Calu3 (cell line): ENCODE results near the gene PROCR. TPM values are rescaled to one million over a fixed set of nuclear protein-coding genes. Genes with fewer than 3 reads are reported as not detected.
"Not testable (repeated sequence)": the region's sequence is repeated elsewhere in the genome, so short reads cannot be mapped to it uniquely, and the experiment has no call there.

Experiments used
- BruUV-seq: library from RNA; stranded (reverse); fragments of 400-500 nt; replicated peaks from 2 replicates; lab custom pipeline; 2021; lab: Mats Ljungman, UMichigan
- CTCF ChIA-PET: fragments of 300-600 bp; sonication (Branson Sonifier 250); formaldehyde crosslinking; loops from one replicate; lab custom pipeline; 2022; ENCODE audit warnings: antibody characterized with exemption; lab: Charles Lee
- DNase-seq: peaks from one replicate; pipeline ENCODE4 v3.0.0; 2022
- H3K27ac Mint-ChIP-seq: one replicate; pipeline ENCODE4 v1.8.0; 2022; ENCODE audit warnings: mixed read lengths; ENCODE audit not compliant: unreplicated experiment
- H3K27me3 Mint-ChIP-seq: one replicate; pipeline ENCODE4 v1.8.0; 2022; ENCODE audit warnings: mixed read lengths; ENCODE audit not compliant: unreplicated experiment
- H3K36me3 Mint-ChIP-seq: one replicate; pipeline ENCODE4 v1.8.0; 2022; ENCODE audit warnings: mild to moderate bottlenecking, moderate library complexity, mixed read lengths; ENCODE audit not compliant: insufficient read depth, unreplicated experiment
- H3K4me1 Mint-ChIP-seq: one replicate; pipeline ENCODE4 v1.8.0; 2022; ENCODE audit warnings: mild to moderate bottlenecking, low read depth, mixed read lengths; ENCODE audit not compliant: unreplicated experiment
- H3K4me3 Mint-ChIP-seq: one replicate; pipeline ENCODE4 v1.8.0; 2022; ENCODE audit warnings: mild to moderate bottlenecking, low read depth, moderate library complexity, mixed read lengths; ENCODE audit not compliant: unreplicated experiment
- H3K9me3 Mint-ChIP-seq: one replicate; pipeline ENCODE4 v1.8.0; 2022; ENCODE audit warnings: low read depth, mixed read lengths; ENCODE audit not compliant: unreplicated experiment
- intact Hi-C: fragments of 100-400 bp; cut with micrococcal nuclease; formaldehyde crosslinking; loops from one replicate; pipeline ENCODE4 v1.10.0; 2022; ENCODE audit not compliant: unreplicated experiment
- total RNA-seq: library from RNA; stranded (reverse); gene quantifications from 2 replicates; pipeline ENCODE4 v1.2.3, GENCODE V29; 2022
- TF ChIP-seq, protein P1 (sequence below): fragments of 200-600 bp; IDR thresholded peaks from one replicate; pipeline ENCODE4 v1.8.0; 2022; ENCODE audit warnings: antibody characterized with exemption; ENCODE audit not compliant: unreplicated experiment

Gene PROCR
- total RNA-seq, 1 experiment from 2014 or later = 9.7 TPM

DNA sequence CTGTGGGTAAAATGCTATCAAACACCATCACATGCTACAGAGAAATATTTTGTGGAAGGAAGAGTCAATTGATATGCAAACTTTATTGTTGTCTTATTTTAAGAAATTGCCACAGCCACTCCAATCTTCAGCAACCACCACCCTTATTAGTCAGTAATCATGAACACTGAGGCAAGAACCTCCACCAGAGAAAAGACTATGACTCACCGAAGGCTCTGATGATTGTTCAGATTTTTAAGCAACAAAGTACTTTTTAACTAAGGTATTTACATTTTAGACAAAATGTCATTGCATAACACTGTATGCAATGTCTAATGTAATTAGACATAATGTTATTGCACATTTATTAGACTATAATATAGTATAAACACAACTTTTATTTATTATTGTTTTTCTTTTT, 28.4 kb downstream of the PROCR start:
- DNase-seq = no peak
- Mint-ChIP-seq H3K4me1 (peaks cover 9% of the 10 kb centered on the region), H3K4me3 (no peak overlapping the region), H3K27ac (no peak overlapping the region), H3K9me3 (peaks cover 10% of the 10 kb centered on the region), H3K27me3 (no peaks in the 10 kb centered on the region), H3K36me3 (peaks cover 5% of the 10 kb centered on the region)
- TF ChIP-seq, protein P1, sequence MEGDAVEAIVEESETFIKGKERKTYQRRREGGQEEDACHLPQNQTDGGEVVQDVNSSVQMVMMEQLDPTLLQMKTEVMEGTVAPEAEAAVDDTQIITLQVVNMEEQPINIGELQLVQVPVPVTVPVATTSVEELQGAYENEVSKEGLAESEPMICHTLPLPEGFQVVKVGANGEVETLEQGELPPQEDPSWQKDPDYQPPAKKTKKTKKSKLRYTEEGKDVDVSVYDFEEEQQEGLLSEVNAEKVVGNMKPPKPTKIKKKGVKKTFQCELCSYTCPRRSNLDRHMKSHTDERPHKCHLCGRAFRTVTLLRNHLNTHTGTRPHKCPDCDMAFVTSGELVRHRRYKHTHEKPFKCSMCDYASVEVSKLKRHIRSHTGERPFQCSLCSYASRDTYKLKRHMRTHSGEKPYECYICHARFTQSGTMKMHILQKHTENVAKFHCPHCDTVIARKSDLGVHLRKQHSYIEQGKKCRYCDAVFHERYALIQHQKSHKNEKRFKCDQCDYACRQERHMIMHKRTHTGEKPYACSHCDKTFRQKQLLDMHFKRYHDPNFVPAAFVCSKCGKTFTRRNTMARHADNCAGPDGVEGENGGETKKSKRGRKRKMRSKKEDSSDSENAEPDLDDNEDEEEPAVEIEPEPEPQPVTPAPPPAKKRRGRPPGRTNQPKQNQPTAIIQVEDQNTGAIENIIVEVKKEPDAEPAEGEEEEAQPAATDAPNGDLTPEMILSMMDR = no peak
- CTCF ChIA-PET = interaction anchor here (0.6 kb wide), 1 partner anchor 92 kb away, joined by 3 read pairs; no protein-coding TSS in a partner anchor
- intact Hi-C loops = loop anchor here (10.0 kb wide), 1 partner anchor 365 kb away; no protein-coding TSS in a partner anchor
- BruUV-seq = no TSS peak

DNA sequence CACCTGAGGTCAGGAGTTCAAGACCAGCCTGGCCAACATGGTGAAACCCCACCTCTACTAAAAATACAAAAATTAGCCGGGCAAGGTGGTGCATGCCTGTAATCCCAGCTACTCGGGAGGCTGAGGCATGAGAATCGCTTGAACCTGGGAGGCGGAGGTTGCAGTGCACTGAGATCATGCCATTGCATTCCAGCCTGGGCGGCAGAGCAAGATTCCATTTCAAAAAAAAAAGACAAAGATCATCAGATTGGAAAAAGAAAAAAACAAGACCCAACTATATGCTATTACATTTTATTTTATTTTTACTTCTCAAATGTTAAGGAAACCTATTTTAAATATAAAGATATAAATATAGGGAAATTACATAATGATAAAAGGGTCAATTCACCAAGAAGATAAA, 29.6 kb downstream of the PROCR start:
- H3K27ac Mint-ChIP-seq, H3K4me3 Mint-ChIP-seq, H3K9me3 Mint-ChIP-seq, H3K27me3 Mint-ChIP-seq, DNase-seq, H3K4me1 Mint-ChIP-seq, CTCF ChIA-PET, H3K36me3 Mint-ChIP-seq, BruUV-seq: not testable (repeated sequence)
- intact Hi-C loops = loop anchor here (10.0 kb wide), 1 partner anchor 367 kb away; no protein-coding TSS in a partner anchor

GRCh38 chr20:35206802-35207201, 34.9 kb downstream of the PROCR start:
- Mint-ChIP-seq H3K27me3 (no peaks in the 10 kb centered on the region), H3K9me3 (no peaks in the 10 kb centered on the region), H3K27ac (no peak overlapping the region), H3K36me3 (no peaks in the 10 kb centered on the region), H3K4me3 (no peak overlapping the region), H3K4me1 (peaks cover 3% of the 10 kb centered on the region)
- CTCF ChIA-PET = interaction anchor here (4.2 kb wide), 1 partner anchor 62 kb away, joined by 86 read pairs; no protein-coding TSS in a partner anchor
- no peak for DNase-seq
- TF ChIP-seq, protein P1 = no peak
- intact Hi-C loops = loop anchor here (10.0 kb wide), 1 partner anchor 372 kb away; no protein-coding TSS in a partner anchor
- BruUV-seq = no TSS peak

DNA sequence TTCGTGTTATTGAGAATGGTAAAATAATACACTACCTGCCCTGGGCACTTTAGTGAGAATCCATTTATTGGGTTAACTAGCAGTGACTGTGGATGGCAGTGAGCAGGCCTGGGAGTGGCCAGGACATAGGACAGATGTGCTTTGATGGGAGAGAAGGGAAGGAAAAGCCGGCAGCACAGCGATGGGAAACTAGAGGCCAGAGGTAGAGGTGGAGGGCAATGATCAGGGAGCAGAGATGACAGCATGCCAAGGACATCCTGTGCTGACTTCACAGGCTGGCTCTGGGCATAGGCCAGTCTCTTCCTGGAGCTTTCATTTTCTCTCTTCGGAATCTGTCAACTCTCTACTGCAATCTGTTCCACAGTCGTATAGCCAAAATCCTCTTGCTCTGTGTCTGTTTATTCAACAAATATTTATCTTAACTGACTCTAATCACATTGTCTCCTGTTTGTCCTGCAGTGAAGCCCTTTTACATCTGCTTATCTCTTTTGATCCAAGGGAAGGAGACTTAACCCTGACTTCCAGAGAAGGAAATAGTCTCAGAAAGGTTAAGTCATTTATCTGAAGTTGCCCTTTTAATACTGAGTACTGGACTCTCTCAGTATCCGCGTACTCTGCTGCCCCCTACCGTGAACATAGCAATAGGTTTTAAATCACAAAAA, 36.2 kb downstream of the PROCR start:
- peak; percentile 93 for DNase-seq
- TF ChIP-seq, protein P1 = peak; percentile 77
- intact Hi-C loops = loop anchor here (1.0 to 10.0 kb wide), 4 partner anchors 57 to 373 kb away; no protein-coding TSS in a partner anchor
- H3K36me3 Mint-ChIP-seq = no peaks in the 10 kb centered on the region
- peaks cover 8% of the 10 kb centered on the region for H3K4me1 Mint-ChIP-seq
- no peak overlapping the region for H3K4me3 Mint-ChIP-seq
- BruUV-seq = no TSS peak
- no peak overlapping the region for H3K27ac Mint-ChIP-seq
- no peaks in the 10 kb centered on the region for H3K27me3 Mint-ChIP-seq
- no peaks in the 10 kb centered on the region for H3K9me3 Mint-ChIP-seq
- CTCF ChIA-PET = interaction anchor here (0.6 to 4.2 kb wide), 5 partner anchors 57 to 112 kb away, joined by 3 to 86 read pairs (median 18); partner anchors contain the start of gene EDEM2
